ENCODE results near the gene EXOC3L4.

The EXOC3L4 gene

GRCh38 chr14:103070971-103071542 lies 23.5 kb upstream of the EXOC3L4 start:
- DNase-seq (ENCODE audit: low read depth): no peak

GRCh38 chr14:103071544-103072251 lies 22.8 kb upstream of the EXOC3L4 start:
- DNase-seq (ENCODE audit: low read depth): no peak

- DNase-seq (ENCODE audit: low read depth): no peak
Measured at GRCh38 chr14:103072595-103073366, 21.7 kb upstream of the EXOC3L4 start.

- no peak for DNase-seq (ENCODE audit: low read depth)
Measured at GRCh38 chr14:103073367-103073875, 21.1 kb upstream of the EXOC3L4 start.

GRCh38 chr14:103073876-103074728 lies 20.4 kb upstream of the EXOC3L4 start:
- no peak for DNase-seq (ENCODE audit: low read depth)

- DNase-seq (ENCODE audit: low read depth): no peak
Measured at GRCh38 chr14:103074729-103075367, 19.7 kb upstream of the EXOC3L4 start.

GRCh38 chr14:103078420-103078749 lies 16.1 kb upstream of the EXOC3L4 start:
- peak; percentile 66 for DNase-seq (ENCODE audit: low read depth)

GRCh38 chr14:103078860-103079587 lies 15.5 kb upstream of the EXOC3L4 start:
- no peak for DNase-seq (ENCODE audit: low read depth)

GRCh38 chr14:103081951-103082350 lies 12.6 kb upstream of the EXOC3L4 start:
- no peak for DNase-seq (ENCODE audit: low read depth)

- no peak for DNase-seq (ENCODE audit: low read depth)
Measured at GRCh38 chr14:103084021-103084919, 10.3 kb upstream of the EXOC3L4 start, which contains the start of gene LBHD2. TSS of gene LBHD2 (plus strand) at chr14:103084210. CDS start at chr14:103086013, 1,803 bp downstream.

GRCh38 chr14:103085106-103086091 lies 9.1 kb upstream of the EXOC3L4 start:
- DNase-seq (ENCODE audit: low read depth): no peak

GRCh38 chr14:103086771-103087342 lies 7.7 kb upstream of the EXOC3L4 start:
- no peak for DNase-seq (ENCODE audit: low read depth)

- DNase-seq (ENCODE audit: low read depth): no peak
Measured at GRCh38 chr14:103087343-103087835, 7.1 kb upstream of the EXOC3L4 start.

- no peak for DNase-seq (ENCODE audit: low read depth)
Measured at GRCh38 chr14:103088921-103089320, 5.6 kb upstream of the EXOC3L4 start.

- no peak for DNase-seq (ENCODE audit: low read depth)
Measured at GRCh38 chr14:103089386-103090335, 4.9 kb upstream of the EXOC3L4 start.

GRCh38 chr14:103090481-103091020 lies 4.0 kb upstream of the EXOC3L4 start:
- DNase-seq (ENCODE audit: low read depth): no peak
